Natural killer cell (primary cell): Measurements from ENCODE around the gene RIPOR1. TPM values are rescaled to one million over a fixed set of nuclear protein-coding genes. Genes with fewer than 3 reads are reported as not detected.

Source experiments
- ATAC-seq, 3 donors: fragments of 150-1000 bp in 2 of 3; fragments of 200-7000 bp in 1 of 3; cut with Tn5 transposase; 1 replicate in 1 of 3; 2 replicates in 2 of 3; pipeline ENCODE4 v1.10.0; 2021; ENCODE audit warnings: mild to moderate bottlenecking in 2 of 3, moderate library complexity in 2 of 3
- DNase-seq, 2 donors: peaks; one replicate each; pipeline versions ENCODE4 v3.0.0 to v3.0.0-alpha.2; 2013 to 2021; ENCODE audit warnings: mixed read lengths in 1 of 2
- H3K27ac ChIP-seq: one replicate; pipeline ENCODE4 v1.5.1; 2013; ENCODE audit warnings: mild to moderate bottlenecking, low read length
- H3K27me3 ChIP-seq: one replicate; pipeline ENCODE4 v1.6.1; 2013; ENCODE audit warnings: low read length; ENCODE audit not compliant: control insufficient read depth, insufficient read depth
- H3K36me3 ChIP-seq: one replicate; pipeline ENCODE4 v1.6.1; 2013; ENCODE audit warnings: low read length; ENCODE audit not compliant: control insufficient read depth, insufficient read depth
- H3K4me1 ChIP-seq: one replicate; pipeline ENCODE4 v1.6.1; 2013; ENCODE audit warnings: low read length; ENCODE audit not compliant: control insufficient read depth, insufficient read depth
- H3K4me3 ChIP-seq: one replicate; pipeline ENCODE4 v1.5.1; 2013; ENCODE audit warnings: low read length
- H3K9me3 ChIP-seq: one replicate; pipeline ENCODE4 v1.6.1; 2013; ENCODE audit warnings: low read length; ENCODE audit not compliant: control insufficient read depth, insufficient read depth
- H3K27ac Mint-ChIP-seq, 2 donors: one replicate each; pipeline ENCODE4 v1.8.0; 2022; ENCODE audit warnings: mild to moderate bottlenecking in 2 of 2, mixed read lengths in 2 of 2, moderate library complexity in 1 of 2
- H3K27me3 Mint-ChIP-seq, 2 donors: one replicate each; pipeline ENCODE4 v1.8.0; 2022; ENCODE audit warnings: low read depth in 2 of 2, mixed read lengths in 2 of 2
- H3K36me3 Mint-ChIP-seq: one replicate; pipeline ENCODE4 v1.8.0; 2022; ENCODE audit warnings: mixed read lengths
- H3K4me1 Mint-ChIP-seq, 2 donors: one replicate each; pipeline ENCODE4 v1.8.0; 2022; ENCODE audit warnings: mixed read lengths in 2 of 2
- H3K4me3 Mint-ChIP-seq: one replicate; pipeline ENCODE4 v1.8.0; 2022; ENCODE audit warnings: mild to moderate bottlenecking, moderate library complexity, mixed read lengths
- H3K9me3 Mint-ChIP-seq, 2 donors: one replicate each; pipeline ENCODE4 v1.8.0; 2022; ENCODE audit warnings: mixed read lengths in 2 of 2
- WGBS: methylation state at CpG from one replicate; pipeline ENCODE4 v1.1.7; 2013; ENCODE audit warnings: missing lambda C conversion rate; ENCODE audit not compliant: insufficient coverage; 5-methylcytosine and 5-hydroxymethylcytosine counted together
- intact Hi-C: fragments of 100-400 bp; cut with micrococcal nuclease; formaldehyde crosslinking; loops from one replicate; pipeline ENCODE4 v1.14.2; 2022
- total RNA-seq, 4 donors: library from RNA; stranded (reverse); fragments of 120-200 nt in 1 of 4; gene quantifications; one replicate each; pipeline versions ENCODE4 v1.2.3 to v1.2.4, GENCODE V29; 2013 to 2022
- TF ChIP-seq, protein P1 (sequence below): fragments of 200-600 bp; IDR thresholded peaks from one replicate; pipeline ENCODE4 v1.8.0; 2022; ENCODE audit warnings: antibody characterized with exemption

The RIPOR1 gene
- total RNA-seq, 3 donors from 2014 or later (not counting 1 experiment from before 2014, with no cell fraction given) = 68.2 to 118 (median 74.8) TPM

DNA sequence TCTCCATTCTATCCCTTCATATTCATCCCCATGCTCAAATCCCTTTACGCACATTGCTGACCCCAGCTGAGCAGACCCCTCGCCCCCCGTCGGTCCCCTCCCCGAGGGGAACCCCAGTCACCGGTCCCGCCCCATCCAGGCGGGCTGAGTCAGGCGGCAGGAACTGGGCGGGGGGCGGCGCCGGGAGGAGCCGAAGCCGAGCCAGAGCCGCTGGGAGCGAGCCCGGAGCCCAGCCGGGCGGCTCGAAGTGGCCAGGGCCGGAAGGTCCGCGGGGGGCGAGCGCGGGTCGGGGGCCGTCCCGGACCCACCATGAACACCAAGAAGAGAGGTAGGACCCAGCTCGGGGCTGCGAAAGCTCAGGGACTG is 8.6 kb downstream of the RIPOR1 start:
- intact Hi-C loops = no loop called here
- peak; percentile 62 to 73 for DNase-seq
- H3K4me1 Mint-ChIP-seq = peaks cover 32 to 76% of the 10 kb centered on the region in 2 donors

DNA sequence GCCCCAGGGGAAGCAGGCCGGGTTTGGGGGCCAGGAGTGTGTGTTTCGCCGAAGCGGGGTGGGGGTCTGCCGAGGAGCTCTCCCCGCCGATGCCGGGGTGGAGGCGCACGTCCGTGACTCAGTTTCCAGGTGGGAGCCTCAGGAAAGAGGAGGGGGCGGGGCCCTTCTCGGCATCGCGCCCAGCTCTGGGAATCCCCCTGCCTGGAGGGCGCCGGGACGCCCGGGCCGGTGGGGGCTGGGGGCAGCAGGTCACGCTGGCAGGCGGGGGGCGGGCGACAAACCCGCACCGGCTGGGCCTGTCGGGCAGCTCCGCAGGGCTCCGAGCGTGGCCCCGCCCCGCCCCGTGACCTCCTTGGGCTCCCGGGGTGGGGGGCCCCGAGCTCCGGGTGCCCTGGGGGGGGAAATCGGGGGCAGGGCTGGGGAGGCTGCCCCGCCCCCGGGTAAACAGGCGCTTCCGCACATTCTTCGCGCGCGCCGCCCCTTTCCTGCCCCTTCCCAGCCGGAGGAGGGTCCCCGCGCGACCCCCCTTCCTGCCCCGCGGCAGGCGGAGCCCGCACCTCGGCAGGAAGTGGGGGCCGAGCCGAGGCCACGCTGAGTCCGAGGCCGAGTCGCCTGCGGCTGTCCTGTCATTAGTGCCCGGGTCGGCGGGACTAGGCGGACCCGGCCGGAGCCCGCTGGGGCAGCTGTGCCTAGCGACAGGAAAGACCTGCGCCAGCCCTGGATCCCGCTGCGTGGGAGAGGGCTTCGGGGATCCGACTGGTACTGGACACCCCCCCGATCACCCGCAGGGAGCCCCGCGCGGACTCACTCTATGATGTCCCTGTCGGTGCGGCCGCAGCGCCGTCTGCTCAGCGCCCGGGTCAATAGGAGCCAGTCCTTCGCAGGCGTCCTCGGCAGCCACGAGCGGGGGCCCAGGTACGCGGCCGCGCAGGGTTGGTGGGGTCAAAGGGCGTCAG is 9.3 kb downstream of the RIPOR1 start:
- Histone ChIP-seq H3K27ac (peak overlapping the region; percentile 89), H3K36me3 (peaks cover 16% of the 10 kb centered on the region), H3K27me3 (no peaks in the 10 kb centered on the region), H3K4me1 (peaks cover 41% of the 10 kb centered on the region), H3K9me3 (no peaks in the 10 kb centered on the region), H3K4me3 (peak overlapping the region; percentile 87)
- TF ChIP-seq, protein P1, sequence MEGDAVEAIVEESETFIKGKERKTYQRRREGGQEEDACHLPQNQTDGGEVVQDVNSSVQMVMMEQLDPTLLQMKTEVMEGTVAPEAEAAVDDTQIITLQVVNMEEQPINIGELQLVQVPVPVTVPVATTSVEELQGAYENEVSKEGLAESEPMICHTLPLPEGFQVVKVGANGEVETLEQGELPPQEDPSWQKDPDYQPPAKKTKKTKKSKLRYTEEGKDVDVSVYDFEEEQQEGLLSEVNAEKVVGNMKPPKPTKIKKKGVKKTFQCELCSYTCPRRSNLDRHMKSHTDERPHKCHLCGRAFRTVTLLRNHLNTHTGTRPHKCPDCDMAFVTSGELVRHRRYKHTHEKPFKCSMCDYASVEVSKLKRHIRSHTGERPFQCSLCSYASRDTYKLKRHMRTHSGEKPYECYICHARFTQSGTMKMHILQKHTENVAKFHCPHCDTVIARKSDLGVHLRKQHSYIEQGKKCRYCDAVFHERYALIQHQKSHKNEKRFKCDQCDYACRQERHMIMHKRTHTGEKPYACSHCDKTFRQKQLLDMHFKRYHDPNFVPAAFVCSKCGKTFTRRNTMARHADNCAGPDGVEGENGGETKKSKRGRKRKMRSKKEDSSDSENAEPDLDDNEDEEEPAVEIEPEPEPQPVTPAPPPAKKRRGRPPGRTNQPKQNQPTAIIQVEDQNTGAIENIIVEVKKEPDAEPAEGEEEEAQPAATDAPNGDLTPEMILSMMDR = no peak
- intact Hi-C loops = loop anchor here (2.0 kb wide), 1 partner anchor 17 kb away; no protein-coding TSS in a partner anchor
- Mint-ChIP-seq H3K4me3 (peak overlapping the region; percentile 91), H3K27ac (peak overlapping the region; percentile 89 to 94), H3K9me3 (no peaks in the 10 kb centered on the region), H3K4me1 (peaks cover 37 to 78% of the 10 kb centered on the region in 2 donors), H3K27me3 (no peaks in the 10 kb centered on the region), H3K36me3 (no peaks in the 10 kb centered on the region)
- DNase-seq = peak; percentile 74 to 86
- ATAC-seq = peak; percentile 66 to 83 (median 74)
- WGBS = under 1% methylated on average over 97 of the region's 97 CpGs

More for the DNA sequence above, 8.6 kb downstream of the RIPOR1 start:
- H3K4me1 ChIP-seq = peaks cover 36% of the 10 kb centered on the region
- no peaks in the 10 kb centered on the region for H3K27me3 ChIP-seq
- Mint-ChIP-seq H3K4me3 (peak overlapping the region; percentile 91), H3K27me3 (peaks cover 0 to 3% of the 10 kb centered on the region in 2 donors), H3K9me3 (no peaks in the 10 kb centered on the region), H3K27ac (peak overlapping the region; percentile 89 to 94), H3K36me3 (no peaks in the 10 kb centered on the region)
- H3K27ac ChIP-seq = peak overlapping the region; percentile 89
- TF ChIP-seq, protein P1 = no peak
- WGBS = under 1% methylated on average over 32 of the region's 32 CpGs
- H3K4me3 ChIP-seq = peak overlapping the region; percentile 87
- ATAC-seq = peak; percentile 49 to 65 (median 64)
- H3K9me3 ChIP-seq = no peaks in the 10 kb centered on the region
- H3K36me3 ChIP-seq = peaks cover 15% of the 10 kb centered on the region

DNA sequence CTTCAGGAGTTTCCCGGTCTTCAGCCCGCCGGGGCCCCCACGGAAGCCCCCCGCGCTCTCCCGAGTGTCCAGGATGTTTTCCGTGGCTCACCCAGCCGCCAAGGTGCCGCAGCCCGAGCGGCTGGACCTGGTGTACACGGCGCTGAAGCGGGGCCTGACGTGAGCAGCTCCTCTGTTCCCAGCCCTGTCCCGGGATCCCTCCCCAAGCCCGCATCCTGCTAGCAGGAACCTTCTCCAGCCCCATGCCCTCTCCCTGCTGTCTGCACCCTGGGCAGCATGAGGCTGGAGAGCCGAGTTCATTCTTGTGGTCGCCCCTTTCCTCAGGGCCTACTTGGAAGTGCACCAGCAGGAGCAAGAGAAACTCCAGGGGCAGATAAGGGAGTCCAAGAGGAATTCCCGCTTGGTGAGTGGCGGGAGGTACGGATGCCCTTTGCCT is 10.1 kb downstream of the RIPOR1 start:
- DNase-seq (no peak), ATAC-seq (no peak)
- WGBS = 69% methylated on average over 23 of the region's 23 CpGs
- Histone ChIP-seq H3K27ac (peak overlapping the region; percentile 77), H3K9me3 (no peaks in the 10 kb centered on the region), H3K27me3 (no peaks in the 10 kb centered on the region), H3K4me1 (peaks cover 44% of the 10 kb centered on the region), H3K4me3 (peak overlapping the region; percentile 87), H3K36me3 (peaks cover 17% of the 10 kb centered on the region)
- Mint-ChIP-seq H3K27me3 (no peaks in the 10 kb centered on the region), H3K36me3 (no peaks in the 10 kb centered on the region), H3K4me1 (peaks cover 37 to 78% of the 10 kb centered on the region in 2 donors), H3K4me3 (peak overlapping the region; percentile 78), H3K9me3 (no peaks in the 10 kb centered on the region), H3K27ac (peak overlapping the region; percentile 70 to 84)
- TF ChIP-seq, protein P1 = no peak
- intact Hi-C loops = loop anchor here (2.0 kb wide), 1 partner anchor 18 kb away; no protein-coding TSS in a partner anchor
